Measurements from ENCODE around the gene TRIM71. TPM values are rescaled to one million over a fixed set of nuclear protein-coding genes. Genes with fewer than 3 reads are reported as not detected.
A peak's percentile ranks its signal among the peaks of the same experiment; 100 is the strongest.
"Not testable (repeated sequence)": the region's sequence is repeated elsewhere in the genome, so short reads cannot be mapped to it uniquely, and the experiment has no call there.

The TRIM71 gene
- total RNA-seq = 0.05 and 0.07 TPM in 2 replicates

DNA sequence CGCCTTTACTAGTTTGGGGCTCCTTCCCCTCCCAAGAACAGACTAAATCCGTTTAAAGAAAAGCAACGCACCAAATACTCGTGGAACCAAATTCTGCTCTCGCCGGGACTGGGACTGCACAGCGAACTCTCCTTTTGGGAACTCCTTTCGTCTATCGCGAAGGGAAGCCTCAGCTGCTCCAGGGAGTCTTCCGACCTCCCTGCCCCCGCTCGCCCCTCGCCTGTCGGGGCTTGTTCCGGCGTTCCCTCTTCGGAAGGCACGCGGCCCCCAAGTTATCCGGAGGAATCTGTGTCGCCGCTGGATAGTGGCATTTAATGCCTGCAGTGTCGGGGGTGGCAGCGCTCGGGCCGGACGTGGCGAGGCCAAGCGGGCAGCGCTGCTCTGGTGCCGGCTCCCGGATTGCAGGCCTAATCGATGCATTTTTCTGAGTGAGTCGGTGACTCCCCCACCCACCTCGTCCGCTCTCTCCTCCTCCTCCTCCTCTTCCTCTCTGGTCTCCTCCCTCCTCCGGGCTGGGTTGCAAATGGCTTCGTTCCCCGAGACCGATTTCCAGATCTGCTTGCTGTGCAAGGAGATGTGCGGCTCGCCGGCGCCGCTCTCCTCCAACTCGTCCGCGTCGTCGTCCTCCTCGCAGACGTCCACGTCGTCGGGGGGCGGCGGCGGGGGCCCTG, at the start of gene TRIM71:
TRIM71 (plus strand) TSS at position 440 of the 671 bp plus-strand sequence; CDS start at position 524, 84 bp downstream.
- peaks cover 69% of the 10 kb centered on the region for H3K27me3 Mint-ChIP-seq
- no peaks in the 10 kb centered on the region for H3K9me3 Mint-ChIP-seq
- peak; percentile 64 for DNase-seq
- H3K4me3 Mint-ChIP-seq = peak within 1 kb of the TSS; percentile 84
- peaks cover 5% of the 10 kb centered on the region for H3K36me3 Mint-ChIP-seq (ENCODE audit: low read depth)
- peaks cover 14% of the 10 kb centered on the region for H3K4me1 Mint-ChIP-seq
- H3K27ac Mint-ChIP-seq = peak within 1 kb of the TSS; percentile 88
- intact Hi-C loops (cut with micrococcal nuclease) = loop anchor here (1.0 to 5.0 kb wide), 2 partner anchors 36 to 65 kb away; no protein-coding TSS in a partner anchor

DNA sequence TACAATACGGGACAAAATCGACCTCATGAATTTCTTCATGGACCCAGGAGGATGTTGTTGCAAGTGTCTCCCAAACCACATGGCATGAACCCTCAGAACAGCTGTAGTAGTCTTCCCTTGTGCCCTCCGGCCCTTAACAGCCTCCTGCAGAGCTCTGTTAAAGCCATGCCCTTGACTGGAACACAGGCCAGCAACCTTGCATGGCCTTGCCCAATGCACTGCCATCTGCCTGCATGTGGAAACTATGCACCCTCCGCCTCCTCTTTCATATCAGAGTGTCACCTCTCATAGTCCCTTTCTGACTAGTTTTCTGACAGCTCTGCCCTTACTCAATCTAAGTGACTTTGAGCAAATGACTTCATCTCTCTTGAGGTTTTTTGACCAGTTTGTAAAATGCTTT, 39.4 kb upstream of the TRIM71 start:
- peaks cover 4% of the 10 kb centered on the region for H3K4me1 Mint-ChIP-seq
- no peak overlapping the region for H3K27ac Mint-ChIP-seq
- no peak overlapping the region for H3K4me3 Mint-ChIP-seq
- peak; percentile 61 for DNase-seq
- no peaks in the 10 kb centered on the region for H3K9me3 Mint-ChIP-seq
- intact Hi-C loops (cut with micrococcal nuclease) = no loop called here
- H3K27me3 Mint-ChIP-seq = peaks cover 11% of the 10 kb centered on the region
- peaks cover 16% of the 10 kb centered on the region for H3K36me3 Mint-ChIP-seq (ENCODE audit: low read depth)

DNA sequence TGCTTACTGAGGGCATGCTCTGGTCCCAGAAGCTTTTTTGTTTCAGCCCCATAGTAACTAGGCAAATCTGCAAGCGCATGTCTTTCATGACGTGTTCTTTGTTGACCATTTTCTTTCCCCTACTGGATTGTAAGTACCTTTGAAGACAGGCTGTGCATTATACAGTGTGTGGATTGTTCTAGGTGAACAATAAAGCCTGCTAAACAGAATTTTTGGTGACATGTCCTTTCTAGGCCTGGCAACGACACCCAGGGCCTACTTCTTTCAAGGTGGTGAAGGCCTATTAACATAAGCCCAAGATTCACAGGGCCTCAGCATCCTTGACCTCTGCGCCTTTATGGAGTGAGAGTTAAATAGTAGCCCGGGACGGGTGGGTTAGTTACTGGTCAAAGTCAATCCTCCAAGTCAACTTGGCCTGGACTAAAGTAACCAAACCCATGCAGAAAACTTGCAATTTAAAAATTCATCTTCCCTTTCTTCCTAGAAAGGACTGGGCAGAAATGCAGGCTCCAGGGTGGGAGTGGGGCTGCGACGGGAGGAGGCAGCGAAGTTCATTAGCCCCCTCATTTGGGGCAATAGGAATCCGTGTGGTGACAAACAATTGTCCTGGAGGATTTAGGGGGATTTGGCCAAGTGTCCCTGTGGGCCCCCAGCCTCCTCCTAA, 37.6 kb upstream of the TRIM71 start:
- Mint-ChIP-seq H3K27me3 (peaks cover 11% of the 10 kb centered on the region), H3K4me1 (peaks cover 4% of the 10 kb centered on the region), H3K4me3 (peak overlapping the region; percentile 94), H3K27ac (no peak overlapping the region), H3K36me3 (ENCODE audit: low read depth) (peaks cover 7% of the 10 kb centered on the region), H3K9me3 (no peaks in the 10 kb centered on the region)
- intact Hi-C loops (cut with micrococcal nuclease) = loop anchor here (2.0 to 5.0 kb wide), 2 partner anchors 47 to 268 kb away; no protein-coding TSS in a partner anchor
- no peak for DNase-seq

DNA sequence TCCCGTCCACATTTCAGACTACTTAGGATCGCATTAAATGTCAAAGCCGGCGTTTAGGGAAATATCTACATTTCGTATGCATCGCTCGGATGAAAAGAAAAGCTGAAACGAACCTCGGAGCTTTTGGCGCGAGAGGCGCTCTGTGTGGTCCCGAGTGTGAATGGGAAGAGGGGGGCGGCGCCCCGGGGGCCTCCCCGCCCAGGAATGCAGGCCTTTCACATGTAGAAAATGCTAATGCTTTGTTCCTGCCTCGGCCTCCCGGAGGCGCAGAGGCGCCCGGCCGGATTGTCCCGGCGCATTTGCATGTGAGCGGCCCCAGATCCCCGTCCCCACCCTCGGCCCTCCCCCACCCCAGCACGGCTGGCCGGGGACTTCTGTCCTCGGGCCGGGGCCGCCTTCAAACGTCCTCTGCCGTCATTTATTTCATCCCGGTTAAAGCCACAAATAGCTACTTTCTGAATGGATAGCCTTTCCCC, 37.0 kb upstream of the TRIM71 start:
- Mint-ChIP-seq H3K9me3 (no peaks in the 10 kb centered on the region), H3K27me3 (peaks cover 11% of the 10 kb centered on the region), H3K27ac (peak overlapping the region; percentile 67), H3K36me3 (ENCODE audit: low read depth) (peaks cover 7% of the 10 kb centered on the region), H3K4me1 (peaks cover 4% of the 10 kb centered on the region), H3K4me3 (peak overlapping the region; percentile 94)
- intact Hi-C loops (cut with micrococcal nuclease) = loop anchor here (1.0 to 5.0 kb wide), 3 partner anchors 38 to 268 kb away; no protein-coding TSS in a partner anchor
- DNase-seq = no peak

DNA sequence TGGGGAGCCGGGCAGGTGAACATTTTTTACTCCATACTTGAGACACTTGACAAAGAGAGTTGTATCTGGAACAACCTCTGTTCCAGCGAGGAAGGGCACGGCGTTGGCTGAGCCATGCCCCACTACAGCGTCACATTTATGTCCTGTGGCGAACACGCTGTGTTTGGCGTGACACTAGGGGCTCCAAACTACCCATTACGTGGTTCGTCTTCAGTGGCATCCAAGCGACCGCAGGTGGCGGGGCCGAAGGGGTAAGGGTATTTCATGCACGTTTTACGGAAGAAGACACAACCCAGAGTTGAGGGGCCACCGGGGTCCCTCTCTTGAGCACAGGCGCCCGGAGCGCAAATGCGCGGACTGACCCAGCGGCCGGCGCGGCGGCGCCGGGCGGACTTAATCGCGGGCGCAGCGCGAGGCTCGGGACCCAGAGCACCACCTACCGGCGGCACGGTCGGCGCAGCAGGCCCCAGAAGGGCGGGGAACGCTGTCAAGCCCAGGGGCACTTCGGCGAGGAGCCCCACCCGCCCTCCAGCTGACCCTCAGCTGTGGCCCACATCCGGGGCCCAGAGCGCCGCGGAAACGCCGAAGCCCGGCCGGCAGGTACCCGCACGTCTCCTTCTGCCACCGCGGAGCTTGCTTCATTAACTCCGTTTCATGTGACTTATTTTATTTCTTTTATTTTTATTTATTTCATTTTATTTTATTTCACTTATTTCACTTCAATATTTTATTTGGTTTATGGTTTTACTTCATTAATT, 36.4 kb upstream of the TRIM71 start:
- Mint-ChIP-seq H3K9me3 (no peaks in the 10 kb centered on the region), H3K27ac (peak overlapping the region; percentile 67), H3K27me3 (peaks cover 11% of the 10 kb centered on the region), H3K4me3 (peak overlapping the region; percentile 94), H3K4me1 (peaks cover 4% of the 10 kb centered on the region), H3K36me3 (ENCODE audit: low read depth) (peaks cover 2% of the 10 kb centered on the region)
- intact Hi-C loops (cut with micrococcal nuclease) = loop anchor here (1.0 to 5.0 kb wide), 3 partner anchors 37 to 269 kb away; no protein-coding TSS in a partner anchor
- DNase-seq = peak; percentile 91

DNA sequence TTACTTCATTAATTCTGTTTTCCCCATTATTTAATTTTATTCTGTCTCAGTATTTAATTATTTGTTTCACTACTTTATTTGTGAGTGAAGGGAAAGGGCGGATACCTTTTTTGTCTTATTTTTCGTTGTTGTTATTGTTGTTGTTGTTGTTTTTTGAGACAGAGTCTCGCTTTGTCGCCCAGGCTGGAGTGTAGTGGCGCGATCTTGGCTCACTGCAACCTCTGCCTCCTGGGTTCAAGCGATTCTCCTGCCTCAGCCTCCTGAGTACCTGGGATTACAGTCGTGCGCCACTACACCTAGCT, 35.9 kb upstream of the TRIM71 start:
- H3K27ac Mint-ChIP-seq; DNase-seq; H3K36me3 Mint-ChIP-seq (ENCODE audit: low read depth); H3K9me3 Mint-ChIP-seq; H3K4me1 Mint-ChIP-seq: not testable (repeated sequence)
- peaks cover 11% of the 10 kb centered on the region for H3K27me3 Mint-ChIP-seq
- intact Hi-C loops (cut with micrococcal nuclease) = loop anchor here (1.0 to 5.0 kb wide), 3 partner anchors 36 to 270 kb away; no protein-coding TSS in a partner anchor
- H3K4me3 Mint-ChIP-seq = peak overlapping the region; percentile 24

DNA sequence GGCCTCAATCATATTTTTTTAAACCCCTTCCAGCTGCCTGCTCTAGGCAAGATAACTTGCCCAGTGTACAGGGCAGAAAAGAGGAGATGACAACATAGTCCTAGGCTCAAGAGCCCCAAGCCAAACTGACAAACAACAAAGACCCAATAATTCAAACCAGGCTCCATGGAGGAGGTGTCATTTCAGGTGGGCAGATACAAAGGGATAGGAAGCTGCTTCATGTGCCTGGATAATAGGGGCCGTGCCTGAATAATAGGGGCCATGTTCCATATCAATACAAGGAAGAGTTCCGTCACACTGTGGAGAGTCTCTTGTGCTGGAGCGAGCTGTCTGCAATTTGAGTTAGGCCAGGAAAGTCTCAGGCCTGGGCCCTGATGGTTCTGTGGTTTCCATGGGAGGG, 35.4 kb upstream of the TRIM71 start:
- H3K27me3 Mint-ChIP-seq = peaks cover 11% of the 10 kb centered on the region
- no peak for DNase-seq
- H3K4me1 Mint-ChIP-seq = peaks cover 4% of the 10 kb centered on the region
- intact Hi-C loops (cut with micrococcal nuclease) = loop anchor here (5.0 kb wide), 1 partner anchor 270 kb away; no protein-coding TSS in a partner anchor
- H3K4me3 Mint-ChIP-seq = peak overlapping the region; percentile 24
- no peak overlapping the region for H3K27ac Mint-ChIP-seq
- no peaks in the 10 kb centered on the region for H3K9me3 Mint-ChIP-seq
- H3K36me3 Mint-ChIP-seq (ENCODE audit: low read depth) = no peaks in the 10 kb centered on the region

DNA sequence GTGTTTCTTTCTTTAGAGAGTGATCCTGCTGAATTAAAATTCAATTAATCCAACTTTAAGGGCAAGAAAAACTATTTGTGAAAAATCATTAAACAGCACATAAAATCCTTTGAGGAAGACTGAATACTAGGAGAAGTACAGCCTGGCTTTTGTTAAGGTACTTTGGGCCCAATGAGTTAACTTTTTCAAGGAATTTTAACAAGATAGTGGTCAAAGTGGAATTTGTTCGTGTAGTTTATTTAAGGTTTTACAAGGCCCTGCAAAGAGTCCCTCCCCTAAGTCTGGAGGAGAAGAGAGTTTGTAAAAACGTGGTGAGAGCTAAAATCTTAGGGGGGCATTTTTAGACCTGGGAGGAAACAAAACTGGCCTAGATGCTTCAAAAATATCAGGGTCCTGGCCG, 26.0 kb upstream of the TRIM71 start:
- peaks cover 10% of the 10 kb centered on the region for H3K27me3 Mint-ChIP-seq
- no peak for DNase-seq
- no peaks in the 10 kb centered on the region for H3K9me3 Mint-ChIP-seq
- no peaks in the 10 kb centered on the region for H3K4me1 Mint-ChIP-seq
- H3K36me3 Mint-ChIP-seq (ENCODE audit: low read depth) = no peaks in the 10 kb centered on the region
- intact Hi-C loops (cut with micrococcal nuclease) = no loop called here
- H3K27ac Mint-ChIP-seq = no peak overlapping the region
- no peak overlapping the region for H3K4me3 Mint-ChIP-seq

DNA sequence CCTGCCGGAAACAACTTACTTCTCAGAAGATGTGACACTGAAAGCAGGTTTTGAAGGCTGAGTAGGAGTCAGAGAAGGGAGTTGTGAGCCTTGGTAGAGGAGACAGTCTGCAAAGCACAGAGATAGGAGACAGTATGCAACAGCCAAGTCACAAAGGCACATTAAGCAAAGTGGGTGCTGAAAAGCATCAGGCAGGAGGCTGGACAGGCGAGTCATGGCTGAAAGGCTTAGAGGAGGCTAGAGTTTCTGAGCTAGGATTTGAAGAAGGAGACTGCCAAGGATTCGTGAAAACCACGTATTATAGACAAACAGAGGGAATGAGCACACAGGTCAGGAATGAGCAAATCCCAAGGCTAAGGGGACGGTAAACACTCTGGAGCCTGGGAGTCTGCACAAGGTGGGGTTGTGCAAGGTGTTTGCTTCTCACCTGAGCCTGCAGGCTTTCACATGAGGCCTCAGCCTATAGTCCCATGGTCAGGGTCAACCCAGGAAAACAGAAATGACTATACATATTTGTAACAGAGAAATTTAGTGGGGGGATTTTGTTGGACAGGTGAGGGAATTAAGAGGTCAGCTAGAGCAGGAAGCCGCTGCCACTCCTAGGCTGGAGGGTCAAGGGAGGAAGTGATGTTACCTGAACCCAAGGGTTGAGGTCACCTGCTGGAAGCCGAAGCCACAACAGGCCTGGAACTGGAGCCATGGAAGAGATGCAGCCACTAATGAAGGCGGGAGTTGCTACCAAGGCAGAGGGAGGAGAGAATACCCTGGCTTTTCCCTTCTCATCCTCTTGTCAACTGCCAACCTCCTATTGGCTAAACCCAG, 23.1 kb upstream of the TRIM71 start:
- H3K27ac Mint-ChIP-seq = no peak overlapping the region
- H3K4me1 Mint-ChIP-seq = no peaks in the 10 kb centered on the region
- no peaks in the 10 kb centered on the region for H3K36me3 Mint-ChIP-seq (ENCODE audit: low read depth)
- H3K4me3 Mint-ChIP-seq = no peak overlapping the region
- intact Hi-C loops (cut with micrococcal nuclease) = no loop called here
- peaks cover 10% of the 10 kb centered on the region for H3K27me3 Mint-ChIP-seq
- H3K9me3 Mint-ChIP-seq = no peaks in the 10 kb centered on the region
- DNase-seq = no peak

DNA sequence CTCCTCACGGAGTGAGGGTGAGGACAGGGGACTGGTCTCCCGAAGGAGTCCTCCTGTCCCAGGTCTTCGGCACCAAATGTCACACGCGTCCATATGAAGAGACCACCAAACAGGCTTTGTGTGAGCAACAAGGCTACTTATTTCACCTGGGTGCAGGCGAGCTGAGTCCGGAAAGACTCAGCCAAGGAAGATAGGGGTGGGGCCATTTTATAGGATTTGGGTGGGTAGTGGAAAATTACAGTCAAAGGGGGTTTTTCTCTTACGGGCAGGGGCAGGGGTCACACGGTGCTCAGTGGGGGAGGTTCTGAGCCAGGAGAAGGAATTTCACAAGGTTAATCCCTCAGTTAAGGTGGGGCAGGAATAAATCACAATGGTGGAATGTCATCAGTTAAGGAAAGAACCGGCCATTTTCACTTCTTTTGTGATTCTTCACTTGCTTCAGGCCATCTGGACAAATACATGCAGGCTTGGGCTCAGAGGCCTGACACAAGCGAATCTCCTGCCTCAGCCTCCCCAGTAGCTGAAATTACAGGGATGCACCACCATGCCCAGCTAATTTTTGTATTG, 21.3 kb upstream of the TRIM71 start:
- intact Hi-C loops (cut with micrococcal nuclease); H3K27ac Mint-ChIP-seq; H3K4me3 Mint-ChIP-seq; H3K9me3 Mint-ChIP-seq; H3K4me1 Mint-ChIP-seq; H3K36me3 Mint-ChIP-seq (ENCODE audit: low read depth); DNase-seq: not testable (repeated sequence)
- H3K27me3 Mint-ChIP-seq = peaks cover 12% of the 10 kb centered on the region

DNA sequence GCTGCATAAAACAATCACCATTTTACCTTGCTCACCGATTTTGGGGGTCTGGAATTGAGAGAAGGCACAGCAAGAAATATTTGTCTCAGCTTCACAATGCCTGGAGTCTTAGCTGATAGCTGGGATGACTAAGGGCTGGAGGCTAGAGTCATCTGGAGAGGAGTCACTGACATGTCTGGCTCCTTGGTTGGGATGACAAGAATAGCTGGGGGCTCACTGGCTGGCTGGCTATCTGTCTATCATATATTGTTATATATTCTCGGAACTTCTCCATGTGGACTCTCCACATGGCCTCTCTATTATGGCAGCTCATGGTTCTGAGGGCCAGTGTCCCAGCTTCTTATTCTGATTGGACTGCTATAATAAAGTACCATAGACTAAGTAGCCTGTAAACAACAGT, 20.0 kb upstream of the TRIM71 start:
- Mint-ChIP-seq H3K4me1 (no peaks in the 10 kb centered on the region), H3K27ac (no peak overlapping the region), H3K36me3 (ENCODE audit: low read depth) (no peaks in the 10 kb centered on the region), H3K4me3 (no peak overlapping the region), H3K9me3 (no peaks in the 10 kb centered on the region), H3K27me3 (peaks cover 16% of the 10 kb centered on the region)
- no peak for DNase-seq
- intact Hi-C loops (cut with micrococcal nuclease) = no loop called here

DNA sequence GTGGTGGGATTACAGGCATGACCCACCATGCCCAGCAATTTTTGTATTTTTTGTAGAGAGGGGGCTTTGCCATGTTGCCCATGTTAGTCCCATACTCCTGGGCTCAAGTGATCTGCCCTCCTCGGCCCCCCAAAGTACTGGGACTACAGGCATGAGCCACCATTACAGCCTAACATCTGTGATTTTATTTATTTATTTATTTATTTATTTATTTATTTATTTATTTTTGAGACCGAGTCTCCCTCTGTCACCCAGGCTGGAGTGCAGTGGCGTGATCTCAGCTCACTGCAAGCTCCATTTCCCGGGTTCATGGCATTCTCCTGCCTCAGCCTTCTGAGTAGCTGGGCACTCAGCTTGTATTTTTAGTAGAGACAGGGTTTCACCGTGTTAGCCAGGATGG, 16.4 kb upstream of the TRIM71 start:
- intact Hi-C loops (cut with micrococcal nuclease); H3K9me3 Mint-ChIP-seq; H3K4me3 Mint-ChIP-seq: not testable (repeated sequence)

DNA sequence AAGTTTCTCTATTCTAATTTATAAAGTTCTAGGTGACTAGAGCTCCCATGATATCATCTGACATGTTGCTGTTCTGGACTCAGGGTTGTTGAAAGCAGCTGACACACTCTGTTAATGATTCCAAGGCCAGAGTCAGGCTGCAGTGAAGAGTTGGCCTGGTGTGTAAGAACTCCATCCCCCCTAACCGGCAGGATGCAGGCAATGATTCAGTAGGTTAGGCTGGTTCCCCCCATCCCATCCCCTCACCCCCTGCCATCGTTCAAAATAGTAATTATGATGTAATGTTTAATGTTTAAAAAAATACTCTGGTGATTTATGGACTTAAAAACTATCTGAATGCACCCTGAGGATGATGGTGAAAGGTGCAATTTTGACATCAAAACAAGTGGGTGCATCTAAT, 4.6 kb upstream of the TRIM71 start:
- Mint-ChIP-seq H3K4me3 (no peak overlapping the region), H3K4me1 (peaks cover 9% of the 10 kb centered on the region), H3K9me3 (no peaks in the 10 kb centered on the region), H3K27me3 (peaks cover 45% of the 10 kb centered on the region), H3K36me3 (ENCODE audit: low read depth) (peaks cover 2% of the 10 kb centered on the region), H3K27ac (no peak overlapping the region)
- no peak for DNase-seq
- intact Hi-C loops (cut with micrococcal nuclease) = no loop called here

More for the DNA sequence above, 16.4 kb upstream of the TRIM71 start:
- H3K27me3 Mint-ChIP-seq = peaks cover 14% of the 10 kb centered on the region
- H3K36me3 Mint-ChIP-seq (ENCODE audit: low read depth); H3K4me1 Mint-ChIP-seq; DNase-seq; H3K27ac Mint-ChIP-seq: not testable (repeated sequence)
